Right atrium auricular region (tissue), 2 donors: ENCODE measurements around the gene C1orf105. TPM values are rescaled to one million over a fixed set of nuclear protein-coding genes. Genes with fewer than 3 reads are reported as not detected.
"Not testable (repeated sequence)": the region's sequence is repeated elsewhere in the genome, so short reads cannot be mapped to it uniquely, and the experiment has no call there.

Source experiments
- DNase-seq: peaks from one replicate; pipeline ENCODE4 v3.0.0-alpha.2; 2019; ENCODE audit warnings: low spot score
- H3K27ac ChIP-seq, 2 donors: fragments of 200-600 bp; sonication (generic); 1 replicate in 1 of 2; 2 replicates in 1 of 2; pipeline ENCODE4 v1.5.1; 2016 to 2019
- H3K27me3 ChIP-seq, 2 donors: fragments of 200-600 bp; sonication (generic); one replicate each; pipeline versions ENCODE4 v1.5.1 to v1.6.0; 2017 to 2019
- H3K36me3 ChIP-seq: fragments of 200-600 bp; sonication (generic); one replicate; pipeline ENCODE4 v1.5.1; 2016
- H3K4me1 ChIP-seq, 2 donors: fragments of 200-600 bp; sonication (generic); one replicate each; pipeline versions ENCODE4 v1.5.1 to v1.6.0; 2017 to 2019
- H3K4me3 ChIP-seq, 2 donors: fragments of 200-600 bp; sonication (generic); 1 replicate in 1 of 2; 2 replicates in 1 of 2; pipeline ENCODE4 v1.5.1; 2017 to 2019; ENCODE audit warnings: mild to moderate bottlenecking in 1 of 2, moderate library complexity in 1 of 2
- H3K9me3 ChIP-seq, 2 donors: fragments of 200-600 bp; sonication (generic); one replicate each; pipeline ENCODE4 v1.5.1; 2019
- CTCF ChIP-seq, 2 donors: fragments of 200-600 bp; sonication (generic); IDR thresholded peaks; one replicate each; pipeline ENCODE4 v1.5.1; 2019; ENCODE audit warnings: antibody characterized with exemption in 2 of 2
- total RNA-seq, 2 donors: library from RNA; depleted of rRNA; stranded (reverse); fragments of >200 nt; gene quantifications; one replicate each; pipeline ENCODE4 v1.1.0, GENCODE V29; 2016

The C1orf105 gene
- total RNA-seq, 2 donors from 2014 or later, result 3.3 to 18.0 TPM

DNA sequence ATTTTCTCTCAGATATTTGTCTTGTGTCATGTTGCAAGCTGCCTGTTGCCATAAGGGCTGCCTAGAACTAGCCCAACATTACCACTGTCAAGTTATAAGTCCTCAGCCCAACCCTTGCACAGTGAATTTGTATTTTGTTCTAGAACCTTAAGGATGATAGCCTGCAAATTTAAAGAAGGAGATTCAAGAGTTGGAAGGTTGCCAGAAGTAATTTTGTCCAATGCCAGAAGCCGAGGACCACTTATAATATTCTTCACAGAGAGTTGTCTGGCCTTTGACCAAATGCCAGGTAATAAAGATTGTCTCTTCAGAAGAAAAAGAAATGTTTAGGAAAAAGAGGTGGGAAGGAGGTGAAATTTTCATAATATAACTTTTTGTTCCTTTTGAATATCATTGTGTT lies 71.9 kb downstream of the C1orf105 start:
- Histone ChIP-seq H3K27me3 (no peaks in the 10 kb centered on the region), H3K36me3 (no peaks in the 10 kb centered on the region), H3K9me3 (no peaks in the 10 kb centered on the region), H3K4me1 (peaks cover 0 to 4% of the 10 kb centered on the region in 2 donors), H3K4me3 (no peak overlapping the region), H3K27ac (no peak overlapping the region)
- no peak for DNase-seq
- no peak for TF ChIP-seq CTCF (IDR thresholded peaks at IDR 0.05)

GRCh38 chr1:172494166-172494565 lies 73.7 kb downstream of the C1orf105 start:
- Histone ChIP-seq H3K36me3 (no peaks in the 10 kb centered on the region), H3K4me3 (no peak overlapping the region), H3K27ac (no peak overlapping the region), H3K9me3 (no peaks in the 10 kb centered on the region), H3K27me3 (no peaks in the 10 kb centered on the region), H3K4me1 (peaks cover 0 to 5% of the 10 kb centered on the region in 2 donors)
- no peak for DNase-seq
- TF ChIP-seq CTCF (IDR thresholded peaks at IDR 0.05), result no peak

GRCh38 chr1:172496127-172496526 lies 75.6 kb downstream of the C1orf105 start:
- not testable (repeated sequence) for H3K36me3 ChIP-seq, H3K9me3 ChIP-seq, H3K27me3 ChIP-seq, DNase-seq, H3K4me1 ChIP-seq, H3K4me3 ChIP-seq
- peak overlapping the region in 1 of 2 donors; percentile 71 for H3K27ac ChIP-seq

DNA sequence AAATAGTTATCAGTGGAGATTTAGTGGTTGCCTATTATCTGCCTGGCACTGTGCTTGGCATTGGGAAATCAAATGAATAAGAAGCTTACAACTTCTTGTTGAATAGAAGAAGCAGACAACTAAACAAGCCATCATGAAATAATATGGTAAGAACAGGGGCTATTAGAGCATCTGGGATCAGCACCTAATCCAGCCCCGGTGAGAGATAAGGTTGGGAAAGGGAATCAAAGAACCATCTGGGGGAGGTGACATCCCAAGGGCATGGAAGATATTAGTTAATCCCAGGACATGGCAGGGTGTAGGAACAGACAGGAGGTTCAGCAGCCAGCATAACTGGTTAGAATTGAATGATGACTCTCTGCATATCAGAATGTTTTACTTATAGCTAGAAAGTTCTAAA lies 76.2 kb downstream of the C1orf105 start:
- DNase-seq, result no peak
- TF ChIP-seq CTCF (IDR thresholded peaks at IDR 0.05), result no peak
- H3K9me3 ChIP-seq, result no peaks in the 10 kb centered on the region
- H3K4me1 ChIP-seq, result peaks cover 0 to 5% of the 10 kb centered on the region in 2 donors
- no peaks in the 10 kb centered on the region for H3K36me3 ChIP-seq
- H3K27me3 ChIP-seq, result no peaks in the 10 kb centered on the region
- H3K27ac ChIP-seq, result peak overlapping the region in 1 of 2 donors; percentile 71
- H3K4me3 ChIP-seq, result no peak overlapping the region

GRCh38 chr1:172497230-172497629 lies 76.7 kb downstream of the C1orf105 start:
- H3K9me3 ChIP-seq, result no peaks in the 10 kb centered on the region
- H3K36me3 ChIP-seq, result no peaks in the 10 kb centered on the region
- no peak for DNase-seq
- H3K4me3 ChIP-seq, result no peak overlapping the region
- H3K27ac ChIP-seq, result peak overlapping the region in 1 of 2 donors; percentile 71
- H3K4me1 ChIP-seq, result peaks cover 0 to 5% of the 10 kb centered on the region in 2 donors
- no peak for TF ChIP-seq CTCF (IDR thresholded peaks at IDR 0.05)
- H3K27me3 ChIP-seq, result no peaks in the 10 kb centered on the region

DNA sequence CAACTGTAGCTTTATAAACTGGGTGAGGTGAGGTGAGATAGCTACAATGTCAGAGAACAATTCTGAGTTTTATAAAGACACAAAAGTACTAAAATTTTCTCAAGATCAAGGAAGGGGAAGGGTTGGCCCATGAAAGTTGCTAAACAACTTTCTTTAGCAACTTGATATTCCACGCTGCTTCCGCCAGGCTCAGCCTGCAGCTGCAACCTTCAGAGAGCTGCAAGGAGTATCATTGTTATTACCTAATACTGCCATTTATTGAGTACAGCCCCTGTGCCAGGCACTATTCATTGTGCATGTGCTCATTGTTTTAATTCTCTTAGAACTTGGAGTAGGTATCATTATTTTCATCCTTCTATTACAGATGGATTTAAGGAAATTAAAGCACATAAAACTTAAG lies 78.4 kb downstream of the C1orf105 start:
- Histone ChIP-seq H3K4me1 (peaks cover 0 to 5% of the 10 kb centered on the region in 2 donors), H3K4me3 (no peak overlapping the region), H3K36me3 (no peaks in the 10 kb centered on the region), H3K9me3 (no peaks in the 10 kb centered on the region), H3K27ac (no peak overlapping the region), H3K27me3 (no peaks in the 10 kb centered on the region)
- DNase-seq, result no peak
- no peak for TF ChIP-seq CTCF (IDR thresholded peaks at IDR 0.05)
